ENCODE results near the gene GSE1.

GSE1 gene

DNA sequence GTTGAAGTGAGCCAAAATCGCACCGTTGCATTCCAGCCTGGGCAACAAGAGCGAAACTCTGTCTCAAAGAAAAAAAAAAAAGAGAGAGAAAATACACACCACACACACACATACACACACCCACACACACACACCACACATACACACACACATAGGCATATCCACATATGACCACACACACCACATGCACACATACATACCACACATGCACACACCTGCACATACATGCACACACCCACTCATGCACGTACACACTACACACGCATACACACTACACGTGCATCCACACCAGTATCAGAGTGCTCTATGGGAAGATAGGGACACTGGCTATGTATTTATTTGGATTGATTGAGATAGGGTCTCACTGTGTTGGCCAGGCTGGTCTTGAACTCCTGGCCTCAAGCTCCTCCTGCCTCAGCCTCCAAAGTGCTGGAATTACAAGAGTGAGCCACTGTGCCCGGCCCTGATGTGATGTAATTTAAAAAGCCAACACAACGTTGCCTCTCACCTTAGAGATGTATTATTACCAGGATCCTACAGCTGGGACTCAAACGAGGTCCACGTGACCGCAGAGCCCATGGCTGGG is 93.4 kb downstream of the GSE1 start:
- DNase-seq (ENCODE audit: low read depth) = no peak

DNA sequence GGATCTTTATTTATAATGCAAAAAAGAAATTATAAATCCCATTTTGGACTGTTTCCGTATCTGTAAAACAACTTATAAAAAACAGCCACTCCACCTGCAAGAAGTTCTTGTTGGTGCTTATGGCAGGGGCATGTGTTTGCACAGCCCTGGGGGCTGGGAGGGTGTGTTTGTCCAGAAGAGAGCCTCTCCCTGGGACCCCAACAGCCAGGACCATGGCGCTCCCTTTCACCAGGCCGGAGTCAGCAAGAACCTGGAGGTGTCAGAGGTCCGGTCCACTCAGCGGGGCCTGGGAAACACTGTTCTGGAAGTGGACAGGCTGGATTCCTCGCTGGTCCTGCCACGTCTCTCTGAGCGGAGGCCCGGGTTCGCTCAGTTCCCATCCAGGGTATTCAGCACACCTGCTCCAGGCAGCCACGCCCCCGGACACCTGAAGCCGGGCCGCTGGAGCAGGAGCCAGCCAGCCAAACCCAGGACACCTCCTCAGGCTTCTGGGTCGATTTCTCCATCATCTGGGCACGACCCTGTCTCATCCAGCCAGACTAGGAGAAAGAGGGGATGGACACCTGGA is 94.5 kb downstream of the GSE1 start:
- no peak for DNase-seq (ENCODE audit: low read depth)

DNA sequence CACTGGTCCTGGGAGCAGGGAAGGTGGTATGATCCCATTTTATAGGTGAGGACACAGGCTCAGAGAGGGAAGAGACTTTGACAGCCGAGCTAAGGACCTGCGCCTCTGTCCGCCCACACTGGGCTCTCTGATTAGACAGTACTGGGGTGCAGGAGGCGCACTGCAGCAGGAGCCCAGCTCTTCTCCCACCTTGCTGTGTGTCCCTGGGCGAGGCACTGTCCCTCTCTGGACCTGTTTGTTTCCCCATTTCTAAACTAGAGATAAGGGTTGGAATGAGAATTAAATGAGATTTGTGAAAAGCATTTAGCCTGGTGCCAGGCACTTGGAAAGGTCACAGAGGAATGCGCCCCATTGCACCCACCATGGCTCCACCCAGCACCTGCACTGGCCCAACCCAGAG is 95.2 kb downstream of the GSE1 start:
- no peak for DNase-seq (ENCODE audit: low read depth)

DNA sequence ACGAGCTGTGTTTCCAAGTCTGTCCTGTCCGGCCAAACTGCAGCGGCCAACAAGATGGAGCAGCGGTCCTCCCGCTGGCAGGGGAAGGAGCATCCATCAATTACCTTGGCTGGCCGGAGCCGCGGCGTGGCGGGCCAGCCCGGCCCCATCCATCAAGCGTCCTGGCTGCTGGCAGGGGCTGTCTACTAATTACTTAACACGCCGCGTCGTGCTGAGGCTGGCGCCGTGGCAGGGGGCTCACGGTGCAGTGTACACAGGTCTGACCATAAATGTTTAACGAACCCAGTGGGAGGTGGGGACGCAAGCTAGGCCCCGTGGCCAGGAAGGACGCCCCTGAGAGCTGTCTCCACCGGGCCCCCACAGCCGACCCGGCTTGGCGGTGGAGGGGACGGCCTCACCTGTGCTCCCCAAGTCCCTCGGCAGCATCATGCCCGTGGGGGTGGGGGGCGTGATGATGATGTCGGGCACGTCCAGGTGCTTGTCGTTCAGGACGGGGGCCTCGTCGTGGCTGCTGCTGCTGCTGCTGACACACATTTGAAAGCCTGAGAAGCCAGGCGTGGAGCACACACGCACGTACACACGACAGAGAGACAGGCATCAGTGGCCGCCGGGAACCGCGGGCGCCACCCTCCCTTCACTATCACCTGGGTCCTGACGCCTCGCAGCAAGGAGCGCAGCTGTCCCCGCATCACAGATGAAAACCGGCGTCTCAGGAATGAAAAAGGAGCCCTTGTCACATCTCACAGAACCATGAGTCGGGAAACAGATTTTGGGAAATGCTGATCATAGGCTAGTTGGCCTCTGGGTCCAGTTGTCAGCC is 96.9 kb downstream of the GSE1 start:
- DNase-seq (ENCODE audit: low read depth) = no peak

DNA sequence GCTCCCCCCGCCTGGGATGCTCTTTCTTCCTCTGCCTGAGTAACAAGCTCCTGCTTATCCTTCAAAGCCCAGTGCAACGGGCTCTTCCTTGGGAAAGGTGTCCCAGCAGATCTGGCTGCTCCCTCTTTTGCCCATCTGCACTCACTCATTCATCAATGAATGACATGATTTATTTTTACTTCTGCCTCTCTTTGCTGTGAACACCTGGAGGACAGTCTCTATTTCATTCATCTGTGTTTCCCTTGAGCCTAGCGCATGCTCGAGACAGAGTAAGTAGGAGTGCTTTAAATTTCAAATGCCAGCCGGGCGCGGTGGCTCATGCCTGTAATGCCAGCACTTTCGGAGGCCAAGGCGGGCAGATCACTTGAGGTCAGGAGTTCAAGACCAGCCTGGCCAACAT is 97.6 kb downstream of the GSE1 start:
- no peak for DNase-seq (ENCODE audit: low read depth)

DNA sequence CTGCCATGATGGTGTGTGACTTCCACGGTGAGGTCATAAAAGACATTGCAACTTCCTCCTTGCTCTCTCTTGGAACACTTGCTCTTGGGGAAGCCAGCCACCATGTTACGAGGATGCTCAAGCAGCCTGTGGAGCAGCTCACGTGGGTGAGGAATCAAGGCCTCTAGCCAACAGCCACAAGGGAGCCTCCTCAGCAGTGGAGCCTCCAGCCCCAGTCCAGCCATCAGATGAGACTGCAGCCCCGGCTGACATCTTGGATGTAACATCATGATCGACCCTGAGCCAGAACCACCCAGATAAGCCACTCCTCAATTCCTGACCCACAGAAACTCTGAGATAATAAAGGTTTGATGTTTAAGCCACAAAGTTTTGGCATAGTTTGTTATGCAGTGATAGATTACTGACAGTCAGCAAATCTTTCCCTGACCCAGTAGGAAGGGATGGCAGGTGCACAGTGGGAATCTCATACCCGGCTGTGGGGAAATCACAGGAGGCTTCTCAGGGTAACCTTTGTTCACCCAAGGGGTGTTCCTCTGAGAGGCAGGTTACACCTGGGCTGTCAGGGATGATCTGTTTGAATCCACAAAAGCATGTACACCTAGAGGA is 99.0 kb downstream of the GSE1 start:
- no peak for DNase-seq (ENCODE audit: low read depth)

DNA sequence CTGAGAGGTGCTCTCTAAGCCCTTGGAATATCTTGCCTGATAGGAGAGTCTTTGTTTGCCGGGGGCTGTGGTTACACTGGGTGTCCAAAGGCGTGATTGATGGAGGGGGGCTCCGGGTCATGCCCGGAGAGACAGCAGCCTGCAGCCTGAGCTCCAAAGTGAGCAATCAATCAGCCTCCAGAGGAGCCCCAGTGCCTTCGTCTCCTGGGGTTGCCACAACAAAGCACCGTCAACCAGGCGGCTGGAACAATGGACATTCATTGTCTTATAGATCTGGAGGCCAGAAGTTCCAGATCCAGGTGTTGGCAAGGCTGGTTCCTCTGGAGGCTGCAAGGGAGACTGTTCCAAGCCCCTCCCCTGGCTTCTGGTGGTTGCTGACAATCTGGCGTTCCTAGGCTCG is 99.7 kb downstream of the GSE1 start:
- DNase-seq (ENCODE audit: low read depth) = no peak

GRCh38 chr16:85715169-85716021 is 102.3 kb downstream of the GSE1 start:
- DNase-seq (ENCODE audit: low read depth) = no peak

GRCh38 chr16:85716022-85716679 is 103.0 kb downstream of the GSE1 start:
- DNase-seq (ENCODE audit: low read depth) = no peak

DNA sequence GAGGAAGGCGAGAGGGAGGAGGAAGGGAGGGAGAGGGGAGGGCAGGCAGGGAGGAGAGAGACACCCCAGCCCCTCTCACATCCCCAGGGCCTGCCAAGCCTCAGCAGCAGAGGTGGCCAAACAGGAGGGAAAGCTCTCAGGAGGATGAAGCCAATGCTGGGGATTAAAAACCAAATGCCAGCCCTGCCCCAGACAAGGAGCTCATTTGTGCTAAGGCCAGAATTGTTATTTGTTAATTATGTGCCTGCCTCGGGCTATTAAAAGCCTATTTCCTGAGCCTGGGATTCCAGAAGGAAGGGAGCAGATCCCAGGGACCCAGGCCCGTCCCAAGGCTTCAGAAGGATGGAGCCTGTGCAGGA is 103.5 kb downstream of the GSE1 start:
- no peak for DNase-seq (ENCODE audit: low read depth)

DNA sequence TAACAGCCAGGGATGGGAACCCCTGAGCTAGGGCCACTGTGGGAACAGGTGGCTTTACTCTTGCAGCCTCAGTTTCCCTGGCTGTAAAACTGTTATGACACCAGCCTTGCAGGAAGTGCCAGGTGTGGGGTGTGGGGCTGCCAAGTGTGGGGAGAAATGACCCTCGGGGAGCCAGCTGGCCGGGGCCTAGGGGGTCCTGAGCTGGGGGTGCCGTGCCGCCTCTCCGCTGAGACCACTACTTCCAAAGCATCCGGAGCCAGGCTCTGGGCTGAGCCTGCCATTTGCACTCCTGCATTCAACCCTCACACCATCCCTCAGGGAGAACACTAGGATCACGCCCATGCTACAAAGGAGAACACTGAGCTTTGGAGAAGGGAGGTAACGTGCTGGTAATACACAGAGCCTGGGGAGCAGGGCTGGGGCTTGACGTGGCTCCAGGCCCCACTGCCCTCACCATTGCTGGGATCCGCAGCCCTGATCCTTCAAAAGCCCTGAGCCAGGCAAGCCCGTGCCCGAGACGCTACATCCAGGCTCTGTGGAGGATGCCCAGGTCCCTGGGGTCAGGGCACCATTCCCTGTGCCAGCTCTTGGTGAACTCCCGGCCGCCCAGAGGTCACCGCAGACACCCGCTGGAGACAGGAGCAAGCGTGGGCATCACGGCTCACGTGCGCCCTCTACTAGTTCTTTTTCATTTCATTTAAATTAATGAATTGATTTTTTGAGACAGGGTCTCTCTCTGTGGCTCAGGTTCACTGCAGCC is 104.5 kb downstream of the GSE1 start:
- DNase-seq (ENCODE audit: low read depth) = peak; percentile 11

- no peak for DNase-seq (ENCODE audit: low read depth)
These were observed 105.0 kb downstream of the GSE1 start for GRCh38 chr16:85718153-85718477.

DNA sequence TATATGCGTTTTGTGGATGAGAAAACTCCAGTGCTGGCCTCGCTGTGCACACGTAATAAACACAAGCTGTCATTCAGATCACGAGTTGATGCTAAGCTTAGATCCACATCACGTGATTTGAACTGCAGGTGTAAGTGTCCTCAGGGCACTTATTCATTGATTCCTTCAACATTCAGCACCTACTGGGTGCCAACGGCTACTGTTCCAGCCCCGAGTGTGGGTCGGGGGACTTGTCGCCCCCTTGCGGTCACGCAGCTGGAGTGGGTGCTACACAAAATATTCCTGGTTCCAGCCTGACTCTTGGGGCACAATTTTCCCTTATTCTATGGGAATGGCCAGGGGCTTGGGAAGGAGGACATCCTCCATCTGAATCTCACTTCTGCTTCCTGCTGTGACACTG is 105.6 kb downstream of the GSE1 start:
- DNase-seq (ENCODE audit: low read depth) = no peak

DNA sequence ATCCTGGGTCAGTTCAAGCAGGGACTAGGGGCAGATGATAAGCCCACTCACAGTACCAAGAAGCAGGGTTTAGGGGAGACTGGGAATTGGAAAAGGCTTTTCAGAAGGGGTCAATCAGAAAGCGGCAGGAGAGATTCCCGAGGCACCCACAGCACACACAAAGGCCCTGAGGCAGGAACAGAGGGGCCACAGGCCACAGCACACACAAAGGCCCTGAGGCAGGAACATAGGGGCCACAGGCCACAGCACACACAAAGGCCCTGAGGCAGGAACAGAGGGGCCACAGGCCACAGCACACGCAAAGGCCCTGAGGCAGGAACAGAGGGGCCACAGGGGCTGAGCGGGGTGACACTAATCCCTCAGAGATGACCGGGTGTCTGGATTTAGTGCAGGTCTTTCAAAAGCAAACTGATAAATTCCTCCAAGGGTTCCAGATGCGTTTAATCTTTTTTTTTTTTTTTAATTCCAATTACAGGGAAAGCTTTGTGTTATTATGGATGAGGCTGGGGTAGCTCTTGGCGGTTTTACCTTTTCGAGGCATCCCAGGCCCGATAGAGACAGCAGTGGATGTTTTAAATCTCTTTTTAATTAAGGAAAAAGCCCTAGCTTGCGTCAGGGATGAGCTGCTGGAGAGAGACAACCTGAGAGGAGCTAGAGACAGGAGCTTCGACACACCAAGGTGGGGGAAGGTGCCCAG is 106.6 kb downstream of the GSE1 start:
- no peak for DNase-seq (ENCODE audit: low read depth)

DNA sequence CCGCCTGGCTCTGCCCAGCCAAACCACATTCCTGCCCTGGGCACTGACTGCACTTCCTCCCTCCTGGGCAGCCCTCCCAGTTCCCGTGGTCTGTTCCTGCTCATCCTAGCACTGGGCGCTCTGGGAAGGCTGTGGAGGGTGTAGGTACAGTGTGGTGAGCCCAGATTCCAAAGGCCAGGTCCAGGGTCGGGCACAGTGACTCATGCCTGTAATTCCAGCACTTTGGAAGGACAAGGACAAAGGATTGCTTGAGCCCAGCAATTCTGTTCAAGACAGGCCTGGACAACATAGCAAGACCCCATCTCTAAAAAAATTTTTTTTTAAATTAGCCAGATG is 107.1 kb downstream of the GSE1 start:
- no peak for DNase-seq (ENCODE audit: low read depth)

DNA sequence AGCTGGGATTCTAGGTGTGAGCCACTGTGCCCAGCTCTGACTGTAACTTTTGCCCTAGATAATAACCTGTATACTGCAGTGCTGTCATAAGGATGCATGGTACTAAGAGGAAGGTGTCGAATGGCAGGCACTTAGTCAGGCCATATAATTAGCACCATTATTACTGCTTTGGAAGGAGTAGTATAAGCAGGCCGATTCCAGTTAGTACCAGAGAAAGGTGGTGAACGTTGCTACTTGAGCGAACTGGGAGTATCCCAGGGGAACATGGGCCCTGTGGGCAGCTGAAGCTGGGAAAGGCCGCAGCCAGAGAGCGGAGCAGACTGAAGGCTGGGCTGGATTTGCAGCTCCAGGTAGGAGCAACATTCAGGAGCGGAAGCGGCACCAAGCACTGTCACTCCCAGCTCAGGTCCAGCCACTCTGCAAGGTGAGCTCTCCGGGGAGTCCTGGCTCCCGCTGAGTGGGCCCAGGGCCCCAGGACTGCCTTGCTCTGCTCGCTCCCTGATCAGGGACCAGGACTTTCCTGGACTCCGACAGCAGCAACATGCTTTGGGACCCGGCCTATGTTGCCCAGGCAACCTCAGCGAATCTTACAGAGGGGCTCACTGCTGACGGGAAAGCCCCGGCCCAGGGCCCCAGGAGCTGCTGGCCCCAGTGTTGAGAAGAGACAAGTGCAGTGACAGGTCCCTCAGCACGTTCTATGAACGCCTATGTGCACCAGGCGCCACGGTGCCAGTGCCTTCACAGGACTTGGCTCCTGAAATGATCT is 109.2 kb downstream of the GSE1 start:
- no peak for DNase-seq (ENCODE audit: low read depth)

DNA sequence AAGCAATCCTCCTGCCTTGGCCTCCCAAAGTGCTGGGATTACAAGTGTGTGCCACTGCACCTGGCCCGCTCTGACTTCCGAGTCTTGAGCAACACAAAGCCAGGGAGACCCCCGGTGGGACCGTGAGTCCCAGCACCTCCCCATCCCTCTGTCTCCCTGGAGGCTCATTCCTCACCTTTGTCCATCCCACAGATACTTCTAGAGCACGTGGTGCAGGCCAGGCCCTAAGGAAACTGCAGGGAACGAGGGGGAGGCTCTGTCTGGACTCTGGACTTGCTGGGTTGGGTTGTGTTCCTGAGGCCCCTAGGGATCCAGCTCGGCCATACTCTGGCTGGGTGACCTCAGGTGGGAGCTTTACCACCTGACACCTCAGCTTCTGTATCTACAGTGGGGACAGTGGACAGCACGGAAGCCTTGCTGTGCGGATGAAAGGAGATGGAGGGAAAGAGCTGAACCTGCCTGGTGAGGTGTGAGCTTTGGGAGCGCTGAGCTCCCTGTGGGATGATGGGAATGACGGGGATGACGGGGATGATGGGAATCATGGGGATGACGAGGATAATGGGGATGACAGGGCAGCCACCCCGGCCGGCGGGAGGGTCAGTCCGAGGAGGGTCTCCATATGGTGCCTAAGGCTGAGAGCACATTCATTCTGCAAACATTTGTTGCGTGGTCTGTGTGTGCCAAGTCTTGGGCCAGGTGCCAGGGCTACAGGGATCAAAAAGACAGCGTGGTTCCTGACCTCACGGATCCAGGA is 111.2 kb downstream of the GSE1 start:
- DNase-seq (ENCODE audit: low read depth) = no peak

GRCh38 chr16:85724936-85725335 is 111.8 kb downstream of the GSE1 start:
- DNase-seq (ENCODE audit: low read depth) = no peak
